ENCODE measurements around the gene C6orf58. TPM values are rescaled to one million over a fixed set of nuclear protein-coding genes. Genes with fewer than 3 reads are reported as not detected.

Gene C6orf58
- total and polyA plus RNA-seq, 8 donors, result 0.73 to 2.4 (median 1.1) TPM; not detected in 2

GRCh38 chr6:127608554-127609270 is 31.7 kb downstream of the C6orf58 start:
- H3K4me1 ChIP-seq, result no peaks in the 10 kb centered on the region
- intact Hi-C loops (cut with DNase I), result no loop called here
- no peak for TF ChIP-seq CTCF (IDR thresholded peaks at IDR 0.05)
- no peak overlapping the region for H3K4me3 ChIP-seq
- no peak overlapping the region for H3K27ac ChIP-seq
- H3K36me3 ChIP-seq, result no peaks in the 10 kb centered on the region
- no peaks in the 10 kb centered on the region for H3K9me3 ChIP-seq
- DNase-seq (no peak), ATAC-seq (no peak)
- no peaks in the 10 kb centered on the region for H3K27me3 ChIP-seq

- intact Hi-C loops (cut with DNase I), result no loop called here
- ATAC-seq (no peak), DNase-seq (no peak)
- Histone ChIP-seq H3K27me3 (no peaks in the 10 kb centered on the region), H3K27ac (no peak overlapping the region), H3K4me1 (no peaks in the 10 kb centered on the region), H3K36me3 (no peaks in the 10 kb centered on the region), H3K9me3 (no peaks in the 10 kb centered on the region), H3K4me3 (no peak overlapping the region)
- TF ChIP-seq CTCF (IDR thresholded peaks at IDR 0.05), result no peak
Observed at GRCh38 chr6:127618729-127619128, 41.8 kb downstream of the C6orf58 start.

- H3K27ac ChIP-seq, result no peak overlapping the region
- H3K4me1 ChIP-seq, result no peaks in the 10 kb centered on the region
- H3K9me3 ChIP-seq, result no peaks in the 10 kb centered on the region
- no peak overlapping the region for H3K4me3 ChIP-seq
- no peaks in the 10 kb centered on the region for H3K36me3 ChIP-seq
- DNase-seq, result no peak
- intact Hi-C loops (cut with DNase I), result no loop called here
- ATAC-seq, result no peak
- H3K27me3 ChIP-seq, result no peaks in the 10 kb centered on the region
- no peak for TF ChIP-seq CTCF (IDR thresholded peaks at IDR 0.05)
Observed at GRCh38 chr6:127630800-127631199, 53.8 kb downstream of the C6orf58 start.

GRCh38 chr6:127634178-127634577 is 57.2 kb downstream of the C6orf58 start:
- no peaks in the 10 kb centered on the region for H3K27me3 ChIP-seq
- no peaks in the 10 kb centered on the region for H3K36me3 ChIP-seq
- DNase-seq (no peak), ATAC-seq (no peak)
- no peak for TF ChIP-seq CTCF (IDR thresholded peaks at IDR 0.05)
- intact Hi-C loops (cut with DNase I), result no loop called here
- H3K27ac ChIP-seq, result no peak overlapping the region
- no peak overlapping the region for H3K4me3 ChIP-seq
- no peaks in the 10 kb centered on the region for H3K4me1 ChIP-seq
- H3K9me3 ChIP-seq, result no peaks in the 10 kb centered on the region

- no peak for DNase-seq
- no peak for TF ChIP-seq CTCF (IDR thresholded peaks at IDR 0.05)
- intact Hi-C loops (cut with DNase I), result no loop called here
Observed at GRCh38 chr6:127635091-127635490, 58.1 kb downstream of the C6orf58 start.

More at GRCh38 chr6:127635091-127635490, 58.1 kb downstream of the C6orf58 start:
- Histone ChIP-seq H3K27me3 (no peaks in the 10 kb centered on the region), H3K36me3 (no peaks in the 10 kb centered on the region), H3K27ac (no peak overlapping the region), H3K4me1 (no peaks in the 10 kb centered on the region), H3K9me3 (no peaks in the 10 kb centered on the region), H3K4me3 (no peak overlapping the region)
- no peak for ATAC-seq
